Naive thymus-derived CD4-positive, alpha-beta T cell (primary cell): ENCODE measurements around the gene KATNAL1. TPM values are rescaled to one million over a fixed set of nuclear protein-coding genes. Genes with fewer than 3 reads are reported as not detected.
A peak's percentile ranks its signal among the peaks of the same experiment; 100 is the strongest.

Experiments used
- ATAC-seq: fragments of 150-1000 bp; cut with Tn5 transposase; 2 replicates; pipeline ENCODE4 v1.10.0; 2021; ENCODE audit warnings: mild to moderate bottlenecking, moderate library complexity
- CTCF ChIA-PET: fragments of 350-600 bp; sonication (Branson Sonifier 250); formaldehyde crosslinking; loops from one replicate; lab custom pipeline; 2021; ENCODE audit warnings: antibody characterized with exemption; lab: Charles Lee
- POLR2A ChIA-PET: fragments of 350-600 bp; sonication (Branson Sonifier 250); formaldehyde crosslinking; loops from one replicate; lab custom pipeline; 2021; ENCODE audit warnings: antibody characterized with exemption, inconsistent platforms; lab: Charles Lee
- DNase-seq, 9 donors: peaks; one replicate each; pipeline versions ENCODE4 v3.0.0 to v3.0.0-alpha.2; 2020 to 2022; ENCODE audit warnings: mixed read lengths in 1 of 9
- H3K27ac ChIP-seq: one replicate; pipeline ENCODE4 v1.7.0; 2013; ENCODE audit warnings: mild to moderate bottlenecking, low read depth, low read length, moderate library complexity
- H3K27me3 ChIP-seq, 2 donors: one replicate each; pipeline ENCODE4 v1.7.0; 2013; ENCODE audit warnings: low read length in 2 of 2, mild to moderate bottlenecking in 2 of 2, moderate library complexity in 2 of 2; ENCODE audit not compliant: control insufficient read depth in 2 of 2, insufficient read depth in 2 of 2
- H3K36me3 ChIP-seq, 3 experiments: 1 replicate in 2 of 3; 2 replicates in 1 of 3; pipeline ENCODE4 v1.7.0; 2013; ENCODE audit warnings: low read length in 3 of 3, mild to moderate bottlenecking in 3 of 3, moderate library complexity in 1 of 3; ENCODE audit not compliant: insufficient read depth in 3 of 3, control insufficient read depth in 2 of 3
- H3K4me1 ChIP-seq, 2 donors: one replicate each; pipeline ENCODE4 v1.7.0; 2013; ENCODE audit warnings: low read length in 2 of 2, mild to moderate bottlenecking in 2 of 2, moderate library complexity in 1 of 2; ENCODE audit not compliant: control insufficient read depth in 2 of 2, insufficient read depth in 2 of 2
- H3K4me3 ChIP-seq: 2 replicates; pipeline ENCODE4 v1.7.0; 2013; ENCODE audit warnings: mild to moderate bottlenecking, low read length
- H3K9me3 ChIP-seq, 3 experiments: 1 replicate in 2 of 3; 2 replicates in 1 of 3; pipeline ENCODE4 v1.7.0; 2013; ENCODE audit warnings: low read length in 3 of 3; ENCODE audit not compliant: control insufficient read depth in 2 of 3
- H3K27ac Mint-ChIP-seq, 9 donors: one replicate each; pipeline ENCODE4 v1.8.0; 2020 to 2022; ENCODE audit warnings: mixed read lengths in 9 of 9, mild to moderate bottlenecking in 8 of 9, moderate library complexity in 5 of 9, inconsistent platforms in 2 of 9
- H3K27me3 Mint-ChIP-seq, 5 donors: one replicate each; pipeline ENCODE4 v1.8.0; 2021 to 2022; ENCODE audit warnings: mixed read lengths in 5 of 5, mild to moderate bottlenecking in 1 of 5
- H3K36me3 Mint-ChIP-seq, 5 donors: one replicate each; pipeline ENCODE4 v1.8.0; 2020 to 2022; ENCODE audit warnings: mixed read lengths in 5 of 5, mild to moderate bottlenecking in 3 of 5, inconsistent platforms in 1 of 5
- H3K4me1 Mint-ChIP-seq, 7 donors: one replicate each; pipeline ENCODE4 v1.8.0; 2020 to 2022; ENCODE audit warnings: mixed read lengths in 7 of 7, mild to moderate bottlenecking in 3 of 7, inconsistent platforms in 1 of 7
- H3K4me3 Mint-ChIP-seq, 10 donors: one replicate each; pipeline ENCODE4 v1.8.0; 2020 to 2022; ENCODE audit warnings: mild to moderate bottlenecking in 10 of 10, mixed read lengths in 10 of 10, moderate library complexity in 6 of 10, inconsistent platforms in 2 of 10
- H3K9me3 Mint-ChIP-seq, 11 donors: one replicate each; pipeline ENCODE4 v1.8.0; 2020 to 2022; ENCODE audit warnings: mixed read lengths in 11 of 11, mild to moderate bottlenecking in 4 of 11, inconsistent platforms in 1 of 11, moderate library complexity in 1 of 11
- intact Hi-C, 2 donors: fragments of 100-400 bp; cut with micrococcal nuclease; formaldehyde crosslinking; loops; one replicate each; pipeline ENCODE4 v1.15.1; 2023
- polyA plus RNA-seq, 2 donors: library from polyadenylated mRNA; unstranded; fragments of 300-500 nt; fragmentation: Illumina TruSeq; gene quantifications; one replicate each; pipeline ENCODE4 v1.2.3, GENCODE V29; 2021
- total RNA-seq, 6 experiments: library from RNA in 5 of 6; stranded (reverse) in 5 of 6; gene quantifications; 1 replicate in 5 of 6; 2 replicates in 1 of 6; pipeline ENCODE4 v1.2.3 and lab custom pipeline; 2021 to 2026

Gene KATNAL1
- total and polyA plus RNA-seq, 7 experiments from 2014 or later, result 0.25 to 16.8 (median 2.4) TPM

DNA sequence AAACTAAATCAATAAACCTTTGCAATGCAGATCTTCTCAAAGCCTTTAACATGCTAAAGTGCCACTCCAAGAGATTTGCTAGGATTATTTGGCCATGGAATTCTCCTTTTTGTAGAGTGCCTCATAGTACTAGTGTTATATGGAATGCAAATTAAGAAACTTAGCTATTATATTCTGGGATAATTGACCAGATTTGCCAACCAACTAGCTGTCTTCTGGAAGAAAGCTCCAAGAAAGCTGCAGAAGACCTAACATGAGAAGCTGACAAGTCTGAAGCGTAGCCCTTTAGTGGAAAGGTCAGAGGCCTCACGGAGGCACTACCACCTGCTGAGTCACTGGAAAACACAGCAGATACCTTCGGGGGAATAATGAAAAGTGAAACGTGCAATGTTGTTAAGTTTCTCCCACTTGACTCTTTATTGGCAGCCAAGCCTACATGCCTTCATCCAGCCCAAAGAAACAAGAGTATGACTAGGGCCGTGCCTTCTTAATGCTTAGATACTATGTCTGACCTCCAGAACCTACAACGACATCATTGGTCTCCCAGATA lies 29.8 kb upstream of the KATNAL1 start:
- Histone ChIP-seq H3K27me3 (no peaks in the 10 kb centered on the region), H3K36me3 (no peaks in the 10 kb centered on the region), H3K4me1 (peaks cover 0 to 8% of the 10 kb centered on the region in 2 donors), H3K9me3 (no peaks in the 10 kb centered on the region), H3K4me3 (no peak overlapping the region), H3K27ac (no peak overlapping the region)
- ChIA-PET POLR2A (interaction anchor here (0.9 kb wide), 1 partner anchor 9 kb away, joined by 3 read pairs; no protein-coding TSS in a partner anchor), CTCF (interaction anchor here (0.9 kb wide), 1 partner anchor 38 kb away, joined by 3 read pairs; no protein-coding TSS in a partner anchor)
- H3K4me3 Mint-ChIP-seq, result no peak overlapping the region
- H3K27ac Mint-ChIP-seq, result no peak overlapping the region
- H3K36me3 Mint-ChIP-seq, result peaks cover 0 to 32% (median 6%) of the 10 kb centered on the region in 5 donors
- no peaks in the 10 kb centered on the region for H3K27me3 Mint-ChIP-seq
- ATAC-seq (no peak), DNase-seq (no peak)
- intact Hi-C loops, result loop anchor here in 1 of 2 donors (5.0 kb wide), 1 partner anchor 35 kb away; no protein-coding TSS in a partner anchor
- no peaks in the 10 kb centered on the region for H3K9me3 Mint-ChIP-seq
- H3K4me1 Mint-ChIP-seq, result peaks cover 10 to 43% (median 19%) of the 10 kb centered on the region in 7 donors

GRCh38 chr13:30334663-30335386 lies 27.5 kb upstream of the KATNAL1 start:
- peaks cover 0 to 8% of the 10 kb centered on the region in 2 donors for H3K4me1 ChIP-seq
- no peaks in the 10 kb centered on the region for H3K9me3 Mint-ChIP-seq
- peak in 5 of 9 donors; percentile 24 to 43 (median 37) for DNase-seq
- peaks cover 0 to 29% (median 3%) of the 10 kb centered on the region in 5 donors for H3K36me3 Mint-ChIP-seq
- H3K4me3 Mint-ChIP-seq, result no peak overlapping the region
- intact Hi-C loops, result loop anchor here (1.0 to 5.0 kb wide), 3 partner anchors 37 to 203 kb away; no protein-coding TSS in a partner anchor
- H3K36me3 ChIP-seq, result no peaks in the 10 kb centered on the region
- ATAC-seq, result peak; percentile 57
- H3K4me1 Mint-ChIP-seq, result peaks cover 7 to 40% (median 19%) of the 10 kb centered on the region in 7 donors
- no peaks in the 10 kb centered on the region for H3K27me3 Mint-ChIP-seq
- H3K27ac Mint-ChIP-seq, result peak overlapping the region in 2 of 9 donors; percentile 8 to 9
- H3K27me3 ChIP-seq, result no peaks in the 10 kb centered on the region
- CTCF ChIA-PET, result interaction anchor here (0.7 kb wide), 1 partner anchor 8 kb away, joined by 3 read pairs; no protein-coding TSS in a partner anchor
- no peak overlapping the region for H3K4me3 ChIP-seq
- POLR2A ChIA-PET, result interaction anchor here (1.3 kb wide), 1 partner anchor 127 kb away, joined by 3 read pairs; no protein-coding TSS in a partner anchor
- no peaks in the 10 kb centered on the region for H3K9me3 ChIP-seq
- no peak overlapping the region for H3K27ac ChIP-seq

- Histone ChIP-seq H3K27ac (no peak overlapping the region), H3K4me3 (no peak overlapping the region), H3K36me3 (no peaks in the 10 kb centered on the region), H3K9me3 (no peaks in the 10 kb centered on the region), H3K4me1 (peaks cover 0 to 8% of the 10 kb centered on the region in 2 donors), H3K27me3 (no peaks in the 10 kb centered on the region)
- Mint-ChIP-seq H3K4me1 (peaks cover 7 to 39% (median 19%) of the 10 kb centered on the region in 7 donors), H3K4me3 (no peak overlapping the region), H3K9me3 (no peaks in the 10 kb centered on the region), H3K27me3 (peaks cover 0 to 3% (median 0%) of the 10 kb centered on the region in 5 donors), H3K36me3 (peaks cover 0 to 24% (median 0%) of the 10 kb centered on the region in 5 donors), H3K27ac (no peak overlapping the region)
- no peak for ATAC-seq
- CTCF ChIA-PET, result interaction anchor here (0.7 kb wide), 1 partner anchor 201 kb away, joined by 3 read pairs; no protein-coding TSS in a partner anchor
- no peak for DNase-seq
- POLR2A ChIA-PET, result no interaction called here
- intact Hi-C loops, result loop anchor here in 1 of 2 donors (2.0 kb wide), 1 partner anchor 13 kb away; no protein-coding TSS in a partner anchor
Observed at GRCh38 chr13:30333616-30334015, 26.3 kb upstream of the KATNAL1 start.

GRCh38 chr13:30332456-30333143 lies 25.2 kb upstream of the KATNAL1 start:
- Histone ChIP-seq H3K27ac (no peak overlapping the region), H3K4me3 (no peak overlapping the region), H3K27me3 (no peaks in the 10 kb centered on the region), H3K9me3 (no peaks in the 10 kb centered on the region), H3K4me1 (peaks cover 0 to 8% of the 10 kb centered on the region in 2 donors), H3K36me3 (no peaks in the 10 kb centered on the region)
- Mint-ChIP-seq H3K27me3 (peaks cover 0 to 3% (median 0%) of the 10 kb centered on the region in 5 donors), H3K4me3 (no peak overlapping the region), H3K36me3 (peaks cover 0 to 16% (median 0%) of the 10 kb centered on the region in 5 donors), H3K4me1 (peaks cover 5 to 32% (median 19%) of the 10 kb centered on the region in 7 donors), H3K27ac (no peak overlapping the region), H3K9me3 (no peaks in the 10 kb centered on the region)
- ChIA-PET POLR2A (no interaction called here), CTCF (no interaction called here)
- intact Hi-C loops, result loop anchor here in 1 of 2 donors (2.0 kb wide), 1 partner anchor 14 kb away; no protein-coding TSS in a partner anchor
- no peak for DNase-seq
- ATAC-seq, result no peak

GRCh38 chr13:30331331-30331771 lies 24.0 kb upstream of the KATNAL1 start:
- Histone ChIP-seq H3K4me3 (no peak overlapping the region), H3K36me3 (no peaks in the 10 kb centered on the region), H3K4me1 (peaks cover 0 to 8% of the 10 kb centered on the region in 2 donors), H3K27me3 (no peaks in the 10 kb centered on the region), H3K9me3 (no peaks in the 10 kb centered on the region), H3K27ac (no peak overlapping the region)
- POLR2A ChIA-PET, result interaction anchor here (1.0 kb wide), 1 partner anchor 14 kb away, joined by 4 read pairs; no protein-coding TSS in a partner anchor
- DNase-seq, result no peak
- intact Hi-C loops, result no loop called here
- Mint-ChIP-seq H3K4me1 (peaks cover 5 to 20% (median 14%) of the 10 kb centered on the region in 7 donors), H3K36me3 (peaks cover 0 to 8% (median 0%) of the 10 kb centered on the region in 5 donors), H3K27me3 (peaks cover 0 to 7% (median 0%) of the 10 kb centered on the region in 5 donors), H3K9me3 (peaks cover 0 to under 1% (median 0%) of the 10 kb centered on the region in 11 donors), H3K4me3 (no peak overlapping the region), H3K27ac (no peak overlapping the region)
- CTCF ChIA-PET, result interaction anchor here (0.7 kb wide), 1 partner anchor 160 kb away, joined by 4 read pairs; no protein-coding TSS in a partner anchor
- ATAC-seq, result no peak

DNA sequence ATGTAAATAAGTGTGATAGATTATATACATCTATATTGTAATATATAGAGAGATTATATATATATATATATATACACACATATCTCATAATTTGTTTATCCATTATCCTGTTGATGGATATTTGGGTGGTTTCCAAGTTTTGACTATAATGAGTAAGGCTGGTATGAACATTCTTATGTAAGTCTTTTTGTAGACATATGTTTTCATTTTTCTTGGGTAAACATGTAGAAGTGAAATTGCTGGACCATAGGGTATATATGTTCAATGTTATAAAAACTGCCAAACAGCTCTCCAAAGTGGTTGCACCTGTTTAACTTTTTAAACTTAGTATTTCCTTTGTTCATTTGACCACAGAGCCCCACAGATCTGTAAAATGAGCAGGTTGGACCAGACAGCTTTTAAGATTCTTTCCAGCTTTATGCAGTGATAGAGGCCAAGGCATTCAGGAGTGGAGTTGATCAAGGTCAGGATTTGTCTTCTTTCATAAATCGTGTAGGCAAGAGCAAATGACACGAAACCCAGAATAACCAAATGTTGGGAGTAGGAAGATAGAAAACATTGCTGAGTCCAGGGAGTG lies 21.7 kb upstream of the KATNAL1 start:
- no peak for ATAC-seq
- POLR2A ChIA-PET, result no interaction called here
- H3K36me3 Mint-ChIP-seq, result peaks cover 0 to 14% (median 0%) of the 10 kb centered on the region in 5 donors

More for the DNA sequence above, 21.7 kb upstream of the KATNAL1 start:
- Histone ChIP-seq H3K27ac (no peak overlapping the region), H3K27me3 (no peaks in the 10 kb centered on the region), H3K4me1 (no peaks in the 10 kb centered on the region), H3K9me3 (no peaks in the 10 kb centered on the region), H3K4me3 (no peak overlapping the region), H3K36me3 (no peaks in the 10 kb centered on the region)
- H3K27ac Mint-ChIP-seq, result no peak overlapping the region
- H3K9me3 Mint-ChIP-seq, result peaks cover 0 to 2% (median 0%) of the 10 kb centered on the region in 11 donors
- no peak overlapping the region for H3K4me3 Mint-ChIP-seq
- intact Hi-C loops, result no loop called here
- CTCF ChIA-PET, result no interaction called here
- peaks cover 0 to 20% (median 5%) of the 10 kb centered on the region in 7 donors for H3K4me1 Mint-ChIP-seq
- peaks cover 0 to 7% (median 0%) of the 10 kb centered on the region in 5 donors for H3K27me3 Mint-ChIP-seq
- no peak for DNase-seq
